Neural progenitor cell (in vitro differentiated cells): Measurements from ENCODE around the gene SLC26A6. TPM values are rescaled to one million over a fixed set of nuclear protein-coding genes. Genes with fewer than 3 reads are reported as not detected.
A peak's percentile ranks its signal among the peaks of the same experiment; 100 is the strongest.

Experiments used
- DNase-seq: peaks from one replicate; pipeline ENCODE4 v3.0.0-alpha.2; 2016; ENCODE audit warnings: low spot score
- H2AFZ ChIP-seq: fragments of 200-600 bp; sonication (generic); replicated peaks from 2 replicates; pipeline ENCODE4 v1.6.1; 2016; ENCODE audit warnings: antibody characterized with exemption
- H3F3A ChIP-seq: fragments of 200-600 bp; sonication (generic); 2 replicates; pipeline ENCODE4 v1.6.1; 2016; ENCODE audit warnings: antibody characterized with exemption, low read depth
- H3K27ac ChIP-seq: fragments of 200-600 bp; sonication (generic); 2 replicates; pipeline ENCODE4 v1.5.1; 2016; ENCODE audit warnings: mild to moderate bottlenecking
- H3K27me3 ChIP-seq: fragments of 200-600 bp; sonication (generic); 2 replicates; pipeline ENCODE4 v1.6.1; 2016; ENCODE audit warnings: mild to moderate bottlenecking, moderate library complexity
- H3K36me3 ChIP-seq: fragments of 200-600 bp; sonication (generic); 2 replicates; pipeline ENCODE4 v1.5.1; 2016
- H3K4me1 ChIP-seq: fragments of 200-600 bp; sonication (generic); 2 replicates; pipeline ENCODE4 v1.6.1; 2016; ENCODE audit warnings: mixed run types
- H3K4me2 ChIP-seq: fragments of 200-600 bp; sonication (generic); 2 replicates; pipeline ENCODE4 v1.6.1; 2016
- H3K4me3 ChIP-seq: fragments of 200-600 bp; sonication (generic); 2 replicates; pipeline ENCODE4 v1.5.1; 2016
- H3K79me2 ChIP-seq: fragments of 200-600 bp; sonication (generic); 2 replicates; pipeline ENCODE4 v1.6.1; 2016; ENCODE audit warnings: low read depth
- H3K9ac ChIP-seq: fragments of 200-600 bp; sonication (generic); 2 replicates; pipeline ENCODE4 v1.6.1; 2016
- H3K9me3 ChIP-seq: fragments of 200-600 bp; sonication (generic); 2 replicates; pipeline ENCODE4 v1.5.1; 2016; ENCODE audit warnings: low read depth
- H4K20me1 ChIP-seq: fragments of 200-600 bp; sonication (generic); 2 replicates; pipeline ENCODE4 v1.6.1; 2016; ENCODE audit warnings: low read depth
- H3K27ac Mint-ChIP-seq: 3 replicates; pipeline ENCODE4 v1.8.0; 2021; ENCODE audit warnings: mixed read lengths
- H3K27me3 Mint-ChIP-seq: 2 replicates; pipeline ENCODE4 v1.8.0; 2022; ENCODE audit warnings: low read depth, mild to moderate bottlenecking, inconsistent platforms, moderate library complexity, mixed read lengths; ENCODE audit not compliant: insufficient read depth
- H3K36me3 Mint-ChIP-seq: 3 replicates; pipeline ENCODE4 v1.8.0; 2021; ENCODE audit warnings: mixed read lengths
- H3K4me1 Mint-ChIP-seq: 3 replicates; pipeline ENCODE4 v1.8.0; 2021; ENCODE audit warnings: mixed read lengths
- H3K4me3 Mint-ChIP-seq: 3 replicates; pipeline ENCODE4 v1.8.0; 2021; ENCODE audit warnings: mild to moderate bottlenecking, moderate library complexity, mixed read lengths
- H3K9me3 Mint-ChIP-seq: 3 replicates; pipeline ENCODE4 v1.8.0; 2020; ENCODE audit warnings: mixed read lengths
- EZH2 ChIP-seq: fragments of 200-600 bp; sonication (generic); IDR thresholded peaks from 2 replicates; pipeline ENCODE4 v1.6.1; 2017; ENCODE audit warnings: antibody characterized with exemption, mild to moderate bottlenecking, moderate library complexity
- EZH2phosphoT487 ChIP-seq: fragments of 200-600 bp; sonication (generic); IDR thresholded peaks from 2 replicates; pipeline ENCODE4 v1.6.1; 2017; ENCODE audit warnings: antibody characterized with exemption
- total RNA-seq: library from RNA; depleted of rRNA; stranded (reverse); fragments of >200 nt; gene quantifications from 2 replicates; pipeline ENCODE4 v1.2.3, GENCODE V29; 2015; ENCODE audit warnings: low replicate concordance
- TF ChIP-seq, protein P1 (sequence below): fragments of 200-600 bp; sonication (generic); IDR thresholded peaks from 2 replicates; pipeline ENCODE4 v1.5.1; 2017; ENCODE audit warnings: antibody characterized with exemption, mild to moderate bottlenecking

The SLC26A6 gene
- total RNA-seq, 1 donor from 2014 or later: 42.5 TPM

DNA sequence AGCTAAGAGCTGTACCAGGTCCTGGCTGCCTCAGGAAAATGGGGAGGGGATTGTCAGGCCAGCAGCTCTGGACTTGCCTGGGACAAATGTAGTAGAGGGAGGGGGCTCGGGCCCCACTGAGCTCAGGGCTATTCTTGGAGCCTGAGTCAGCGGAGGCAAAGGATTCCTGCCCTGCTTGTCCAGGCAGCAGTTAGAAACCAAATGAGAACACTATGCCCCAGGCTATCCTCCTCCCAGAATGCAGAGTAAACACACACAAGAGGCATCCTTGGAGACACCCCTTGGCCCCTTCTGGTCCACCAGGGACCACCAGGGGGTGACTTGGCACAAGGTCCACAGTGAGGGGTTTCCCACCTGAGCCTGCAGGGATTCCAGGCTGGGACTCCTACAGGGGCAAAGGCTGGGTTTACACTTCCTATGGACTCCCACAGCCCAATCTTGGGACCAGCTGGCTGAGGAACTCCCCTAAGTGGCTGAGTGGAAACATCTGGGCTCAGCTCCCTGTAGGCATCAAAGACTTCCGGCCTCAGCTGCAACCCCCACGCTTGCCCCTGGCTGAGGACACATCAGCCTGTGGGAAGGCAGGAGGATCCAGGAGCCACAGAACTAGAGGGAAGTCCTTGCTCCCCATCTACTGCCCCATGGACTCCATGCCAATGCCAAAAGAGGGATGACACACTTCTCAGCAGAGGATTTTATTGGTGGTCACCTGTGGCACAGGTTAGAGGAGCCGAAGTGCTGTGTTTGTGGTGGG is 36.8 kb downstream of the SLC26A6 start:
- Histone ChIP-seq H3K27ac (no peak overlapping the region), H3K36me3 (no peaks in the 10 kb centered on the region), H3K4me1 (no peaks in the 10 kb centered on the region), H3K9ac (no peak overlapping the region), H4K20me1 (no peaks in the 10 kb centered on the region), H3K79me2 (no peaks in the 10 kb centered on the region), H3K9me3 (no peaks in the 10 kb centered on the region), H3F3A (no peaks in the 10 kb centered on the region), H3K4me3 (no peak overlapping the region), H3K27me3 (no peaks in the 10 kb centered on the region), H2AFZ (no peak overlapping the region), H3K4me2 (no peak overlapping the region)
- H3K27ac Mint-ChIP-seq: no peak overlapping the region
- H3K27me3 Mint-ChIP-seq: peaks cover 6% of the 10 kb centered on the region
- TF ChIP-seq EZH2phosphoT487 (no peak), EZH2 (no peak)
- TF ChIP-seq, protein P1, sequence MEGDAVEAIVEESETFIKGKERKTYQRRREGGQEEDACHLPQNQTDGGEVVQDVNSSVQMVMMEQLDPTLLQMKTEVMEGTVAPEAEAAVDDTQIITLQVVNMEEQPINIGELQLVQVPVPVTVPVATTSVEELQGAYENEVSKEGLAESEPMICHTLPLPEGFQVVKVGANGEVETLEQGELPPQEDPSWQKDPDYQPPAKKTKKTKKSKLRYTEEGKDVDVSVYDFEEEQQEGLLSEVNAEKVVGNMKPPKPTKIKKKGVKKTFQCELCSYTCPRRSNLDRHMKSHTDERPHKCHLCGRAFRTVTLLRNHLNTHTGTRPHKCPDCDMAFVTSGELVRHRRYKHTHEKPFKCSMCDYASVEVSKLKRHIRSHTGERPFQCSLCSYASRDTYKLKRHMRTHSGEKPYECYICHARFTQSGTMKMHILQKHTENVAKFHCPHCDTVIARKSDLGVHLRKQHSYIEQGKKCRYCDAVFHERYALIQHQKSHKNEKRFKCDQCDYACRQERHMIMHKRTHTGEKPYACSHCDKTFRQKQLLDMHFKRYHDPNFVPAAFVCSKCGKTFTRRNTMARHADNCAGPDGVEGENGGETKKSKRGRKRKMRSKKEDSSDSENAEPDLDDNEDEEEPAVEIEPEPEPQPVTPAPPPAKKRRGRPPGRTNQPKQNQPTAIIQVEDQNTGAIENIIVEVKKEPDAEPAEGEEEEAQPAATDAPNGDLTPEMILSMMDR: no peak
- H3K36me3 Mint-ChIP-seq: peaks cover 26% of the 10 kb centered on the region
- no peaks in the 10 kb centered on the region for H3K9me3 Mint-ChIP-seq
- H3K4me3 Mint-ChIP-seq: no peak overlapping the region
- H3K4me1 Mint-ChIP-seq: peaks cover 9% of the 10 kb centered on the region
- DNase-seq: no peak

DNA sequence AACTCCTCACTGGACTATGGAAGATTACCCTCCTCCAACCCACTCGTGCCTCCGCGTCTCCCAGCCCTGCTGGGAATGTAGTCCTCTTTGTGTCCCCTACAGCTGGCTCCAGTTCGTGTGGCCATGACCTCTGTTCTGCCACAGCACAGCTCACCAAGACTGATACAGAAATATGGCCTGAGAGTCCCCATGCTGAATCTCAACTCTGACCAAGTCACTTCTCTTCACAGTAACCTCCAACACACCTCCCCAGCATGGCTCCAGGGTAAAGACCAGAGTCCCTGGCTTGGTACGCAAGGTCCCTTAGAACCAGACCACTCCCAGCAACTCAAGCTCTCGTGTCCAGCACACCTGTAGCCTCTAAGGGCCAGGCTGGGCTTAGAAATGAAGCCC is 37.9 kb downstream of the SLC26A6 start:
- H3K36me3 ChIP-seq: no peaks in the 10 kb centered on the region
- H2AFZ ChIP-seq: no peak overlapping the region
- no peaks in the 10 kb centered on the region for H3K27me3 ChIP-seq
- H3K4me1 ChIP-seq: no peaks in the 10 kb centered on the region
- H3K9ac ChIP-seq: no peak overlapping the region
- no peaks in the 10 kb centered on the region for H3K9me3 ChIP-seq
- H3K36me3 Mint-ChIP-seq: peaks cover 19% of the 10 kb centered on the region
- peaks cover 6% of the 10 kb centered on the region for H3K27me3 Mint-ChIP-seq
- H3F3A ChIP-seq: no peaks in the 10 kb centered on the region
- H4K20me1 ChIP-seq: no peaks in the 10 kb centered on the region
- DNase-seq: no peak
- H3K27ac Mint-ChIP-seq: peak overlapping the region; percentile 44
- H3K4me3 Mint-ChIP-seq: no peak overlapping the region
- TF ChIP-seq EZH2phosphoT487 (no peak), EZH2 (no peak)
- TF ChIP-seq, protein P1: no peak
- no peak overlapping the region for H3K27ac ChIP-seq
- H3K79me2 ChIP-seq: no peaks in the 10 kb centered on the region
- H3K4me3 ChIP-seq: no peak overlapping the region
- no peak overlapping the region for H3K4me2 ChIP-seq
- peaks cover 13% of the 10 kb centered on the region for H3K4me1 Mint-ChIP-seq
- H3K9me3 Mint-ChIP-seq: no peaks in the 10 kb centered on the region

DNA sequence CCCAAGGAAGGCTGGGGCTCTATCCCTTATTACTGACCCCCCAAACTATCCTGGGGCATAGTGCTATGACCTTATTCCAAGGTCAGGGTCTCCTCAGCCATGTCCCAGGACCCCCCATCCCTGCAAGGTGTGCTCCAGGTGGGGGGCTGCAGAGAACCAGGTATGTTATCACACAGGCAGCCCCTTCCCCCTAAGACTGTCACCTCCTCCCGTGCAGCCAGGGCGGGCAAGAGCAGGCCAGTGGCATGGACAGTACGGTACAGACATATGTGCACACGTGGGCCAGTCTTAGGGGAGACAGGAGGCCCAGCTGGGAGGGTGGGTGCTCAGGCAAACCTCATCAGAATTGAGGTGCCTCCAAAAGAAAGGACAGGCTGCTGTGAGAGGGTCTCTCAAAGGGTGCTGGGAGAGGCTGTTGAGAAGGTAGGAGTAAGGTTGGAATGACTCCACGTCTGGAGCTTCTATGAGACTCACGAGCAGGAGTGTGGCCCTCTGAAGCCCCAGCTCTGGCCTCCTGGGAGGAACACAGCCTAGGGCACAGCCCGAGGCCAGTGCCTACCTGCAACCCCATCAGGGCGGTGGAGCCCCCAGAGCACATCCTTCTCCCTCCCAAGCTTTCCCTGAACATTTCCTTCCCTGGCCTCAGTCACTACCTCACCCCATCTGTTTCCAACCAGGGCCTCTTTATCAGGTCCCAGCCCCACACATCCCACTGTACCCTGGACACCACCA is 38.4 kb downstream of the SLC26A6 start:
- no peaks in the 10 kb centered on the region for H3K9me3 Mint-ChIP-seq
- H2AFZ ChIP-seq: no peak overlapping the region
- no peaks in the 10 kb centered on the region for H3K4me1 ChIP-seq
- no peaks in the 10 kb centered on the region for H3K79me2 ChIP-seq
- H3K4me3 ChIP-seq: no peak overlapping the region
- H3K36me3 Mint-ChIP-seq: peaks cover 16% of the 10 kb centered on the region
- no peak overlapping the region for H3K9ac ChIP-seq
- peak overlapping the region; percentile 50 for H3K27ac Mint-ChIP-seq
- H3K36me3 ChIP-seq: no peaks in the 10 kb centered on the region
- H3K4me2 ChIP-seq: no peak overlapping the region
- H4K20me1 ChIP-seq: no peaks in the 10 kb centered on the region
- peaks cover 13% of the 10 kb centered on the region for H3K4me1 Mint-ChIP-seq
- no peak for DNase-seq
- TF ChIP-seq EZH2 (no peak), EZH2phosphoT487 (no peak)
- TF ChIP-seq, protein P1: no peak
- H3K4me3 Mint-ChIP-seq: no peak overlapping the region
- peaks cover 8% of the 10 kb centered on the region for H3K27me3 Mint-ChIP-seq
- H3K27me3 ChIP-seq: no peaks in the 10 kb centered on the region
- no peak overlapping the region for H3K27ac ChIP-seq
- no peaks in the 10 kb centered on the region for H3F3A ChIP-seq
- no peaks in the 10 kb centered on the region for H3K9me3 ChIP-seq
